ENCODE results near the gene RPL38.

The RPL38 gene

GRCh38 chr17:74190807-74191406 lies 12.6 kb upstream of the RPL38 start:
- Histone ChIP-seq H3K27ac (ENCODE audit: low read length) (no peak overlapping the region), H3K27me3 (ENCODE audit: insufficient read depth, low read length, poor library complexity) (peaks cover 23% of the 10 kb centered on the region), H3K9me3 (ENCODE audit: insufficient read depth, low read length, severe bottlenecking) (no peaks in the 10 kb centered on the region), H3K79me2 (ENCODE audit: insufficient read depth, low read length) (no peaks in the 10 kb centered on the region), H4K20me1 (ENCODE audit: insufficient read depth, low read length) (no peaks in the 10 kb centered on the region; the same call in 1 of the 2 replicates), H2AFZ (ENCODE audit: low read depth, low read length) (no peak overlapping the region), H3K4me2 (ENCODE audit: insufficient read depth, low read length) (no peak overlapping the region), H3K9ac (ENCODE audit: low read depth, low read length) (no peak overlapping the region), H3K36me3 (ENCODE audit: insufficient read depth, low read length) (no peaks in the 10 kb centered on the region), H3K4me3 (ENCODE audit: low read depth in 1 of 2, low read length in 2 of 2) (no peak overlapping the region), H3K4me1 (ENCODE audit: insufficient read depth, low read length) (no peaks in the 10 kb centered on the region)
- no peak for DNase-seq
- no peak for ATAC-seq (ENCODE audit: insufficient read depth, low read depth)
- TF ChIP-seq EZH2 (IDR thresholded peaks at IDR 0.05; ENCODE audit: borderline replicate concordance, low read depth, low read length, severe bottlenecking): no peak
- TF ChIP-seq, protein P1, sequence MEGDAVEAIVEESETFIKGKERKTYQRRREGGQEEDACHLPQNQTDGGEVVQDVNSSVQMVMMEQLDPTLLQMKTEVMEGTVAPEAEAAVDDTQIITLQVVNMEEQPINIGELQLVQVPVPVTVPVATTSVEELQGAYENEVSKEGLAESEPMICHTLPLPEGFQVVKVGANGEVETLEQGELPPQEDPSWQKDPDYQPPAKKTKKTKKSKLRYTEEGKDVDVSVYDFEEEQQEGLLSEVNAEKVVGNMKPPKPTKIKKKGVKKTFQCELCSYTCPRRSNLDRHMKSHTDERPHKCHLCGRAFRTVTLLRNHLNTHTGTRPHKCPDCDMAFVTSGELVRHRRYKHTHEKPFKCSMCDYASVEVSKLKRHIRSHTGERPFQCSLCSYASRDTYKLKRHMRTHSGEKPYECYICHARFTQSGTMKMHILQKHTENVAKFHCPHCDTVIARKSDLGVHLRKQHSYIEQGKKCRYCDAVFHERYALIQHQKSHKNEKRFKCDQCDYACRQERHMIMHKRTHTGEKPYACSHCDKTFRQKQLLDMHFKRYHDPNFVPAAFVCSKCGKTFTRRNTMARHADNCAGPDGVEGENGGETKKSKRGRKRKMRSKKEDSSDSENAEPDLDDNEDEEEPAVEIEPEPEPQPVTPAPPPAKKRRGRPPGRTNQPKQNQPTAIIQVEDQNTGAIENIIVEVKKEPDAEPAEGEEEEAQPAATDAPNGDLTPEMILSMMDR (IDR thresholded peaks at IDR 0.05; ENCODE audit: borderline replicate concordance, extremely low read depth, low read length, poor library complexity, severe bottlenecking): no peak

GRCh38 chr17:74192950-74193781 lies 10.3 kb upstream of the RPL38 start:
- Histone ChIP-seq H3K27me3 (ENCODE audit: insufficient read depth, low read length, poor library complexity) (peaks cover 23% of the 10 kb centered on the region), H3K27ac (ENCODE audit: low read length) (no peak overlapping the region), H3K4me3 (ENCODE audit: low read depth in 1 of 2, low read length in 2 of 2) (no peak overlapping the region)

DNA sequence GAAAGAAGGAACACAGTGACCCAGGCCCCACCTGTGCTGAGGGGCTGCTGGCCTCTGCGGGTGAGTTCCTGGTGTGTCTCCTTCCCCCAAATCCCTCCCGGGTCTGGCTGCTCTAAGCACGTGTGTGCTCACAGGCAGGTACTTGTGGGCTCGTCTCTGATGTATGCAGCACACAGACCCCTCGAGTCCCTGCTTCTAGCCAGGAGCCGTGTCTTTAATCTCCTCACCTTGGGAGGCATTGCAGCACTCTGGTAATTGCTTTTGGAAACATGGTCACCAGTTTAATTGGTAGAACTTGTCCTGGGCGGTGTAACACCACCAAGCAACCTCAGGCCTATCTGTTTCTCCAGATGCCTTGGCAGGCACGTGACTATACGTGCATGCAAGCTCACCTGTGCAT lies 8.8 kb upstream of the RPL38 start:
- no peaks in the 10 kb centered on the region for H3K9me3 ChIP-seq (ENCODE audit: insufficient read depth, low read length, severe bottlenecking)
- H4K20me1 ChIP-seq (ENCODE audit: insufficient read depth, low read length): no peaks in the 10 kb centered on the region; the same call in 1 of the 2 replicates
- no peaks in the 10 kb centered on the region for H3K4me1 ChIP-seq (ENCODE audit: insufficient read depth, low read length)
- H3K27me3 ChIP-seq (ENCODE audit: insufficient read depth, low read length, poor library complexity): peaks cover 26% of the 10 kb centered on the region
- no peaks in the 10 kb centered on the region for H3K36me3 ChIP-seq (ENCODE audit: insufficient read depth, low read length)
- H3K9ac ChIP-seq (ENCODE audit: low read depth, low read length): no peak overlapping the region
- no peak overlapping the region for H3K4me3 ChIP-seq (ENCODE audit: low read depth in 1 of 2, low read length in 2 of 2)
- no peak for TF ChIP-seq EZH2 (IDR thresholded peaks at IDR 0.05; ENCODE audit: borderline replicate concordance, low read depth, low read length, severe bottlenecking)
- TF ChIP-seq, protein P1 (IDR thresholded peaks at IDR 0.05; ENCODE audit: borderline replicate concordance, extremely low read depth, low read length, poor library complexity, severe bottlenecking): no peak
- ATAC-seq (ENCODE audit: insufficient read depth, low read depth) (no peak), DNase-seq (no peak)
- H3K27ac ChIP-seq (ENCODE audit: low read length): no peak overlapping the region
- no peak overlapping the region for H2AFZ ChIP-seq (ENCODE audit: low read depth, low read length)
- no peak overlapping the region for H3K4me2 ChIP-seq (ENCODE audit: insufficient read depth, low read length)
- no peaks in the 10 kb centered on the region for H3K79me2 ChIP-seq (ENCODE audit: insufficient read depth, low read length)

More at GRCh38 chr17:74192950-74193781, 10.3 kb upstream of the RPL38 start:
- H4K20me1 ChIP-seq (ENCODE audit: insufficient read depth, low read length): no peaks in the 10 kb centered on the region; the same call in 1 of the 2 replicates
- H3K36me3 ChIP-seq (ENCODE audit: insufficient read depth, low read length): no peaks in the 10 kb centered on the region
- no peak overlapping the region for H2AFZ ChIP-seq (ENCODE audit: low read depth, low read length)
- H3K9me3 ChIP-seq (ENCODE audit: insufficient read depth, low read length, severe bottlenecking): no peaks in the 10 kb centered on the region
- ATAC-seq (ENCODE audit: insufficient read depth, low read depth) (no peak), DNase-seq (no peak)
- H3K79me2 ChIP-seq (ENCODE audit: insufficient read depth, low read length): no peaks in the 10 kb centered on the region
- no peak overlapping the region for H3K9ac ChIP-seq (ENCODE audit: low read depth, low read length)
- no peaks in the 10 kb centered on the region for H3K4me1 ChIP-seq (ENCODE audit: insufficient read depth, low read length)
- H3K4me2 ChIP-seq (ENCODE audit: insufficient read depth, low read length): no peak overlapping the region
- TF ChIP-seq, protein P1 (IDR thresholded peaks at IDR 0.05; ENCODE audit: borderline replicate concordance, extremely low read depth, low read length, poor library complexity, severe bottlenecking): no peak
- TF ChIP-seq EZH2 (IDR thresholded peaks at IDR 0.05; ENCODE audit: borderline replicate concordance, low read depth, low read length, severe bottlenecking): no peak
